ENCODE results near the gene DUSP21.

- no peak for TF ChIP-seq CTCF (IDR thresholded peaks at IDR 0.05; ENCODE audit: low read length)
- TF ChIP-seq EZH2 (IDR thresholded peaks at IDR 0.05; ENCODE audit: borderline replicate concordance, low read length) = no peak
Measured at GRCh38 chrX:44873415-44874276, 29.8 kb downstream of the DUSP21 start.

All from OCI-LY1 (cell line).